Tibial nerve (tissue), 4 donors: ENCODE measurements around the gene HMOX1.

Experiments
- CTCF ChIP-seq, 5 experiments: fragments of 200-600 bp in 3 of 5; fragments of 450-650 bp in 2 of 5; sonication (generic) in 3 of 5; IDR thresholded peaks; one replicate each; pipeline ENCODE4 v1.5.1; 2016 to 2019; ENCODE audit warnings: antibody characterized with exemption in 5 of 5, mild to moderate bottlenecking in 3 of 5, moderate library complexity in 2 of 5
- EP300 ChIP-seq, 2 donors: sonication (generic); formaldehyde crosslinking; IDR thresholded peaks; one replicate each; pipeline ENCODE4 v1.6.1; 2017; ENCODE audit warnings: antibody characterized with exemption in 2 of 2, mild to moderate bottlenecking in 1 of 2
- POLR2A ChIP-seq, 2 donors: fragments of 450-650 bp; IDR thresholded peaks; one replicate each; pipeline ENCODE4 v1.6.1; 2017; ENCODE audit warnings: antibody characterized with exemption in 2 of 2, mild to moderate bottlenecking in 2 of 2, moderate library complexity in 2 of 2

- TF ChIP-seq CTCF (IDR thresholded peaks at IDR 0.05) (no peak), POLR2A (IDR thresholded peaks at IDR 0.05) (no peak), EP300 (IDR thresholded peaks at IDR 0.05) (no peak)
Measured at GRCh38 chr22:35390933-35391332, 10.0 kb downstream of the HMOX1 start.
